WTC11 (cell line): ENCODE measurements around the gene MANF. TPM values are rescaled to one million over a fixed set of nuclear protein-coding genes. Genes with fewer than 3 reads are reported as not detected.

Experiments used
- ATAC-seq: fragments of 200-7000 bp; cut with Tn5 transposase; 2 replicates; pipeline ENCODE4 v1.10.0; 2021; ENCODE audit warnings: mild to moderate bottlenecking, moderate library complexity
- CTCF ChIA-PET: fragments of 300-600 bp; sonication (Branson Sonifier 250); formaldehyde crosslinking; loops from one replicate; lab custom pipeline; 2021; ENCODE audit warnings: antibody characterized with exemption; lab: Charles Lee
- POLR2A ChIA-PET: fragments of 350-600 bp; sonication (Branson Sonifier 250); formaldehyde crosslinking; loops from one replicate; lab custom pipeline; 2021; ENCODE audit warnings: antibody characterized with exemption; lab: Charles Lee
- DNase-seq: peaks from one replicate; pipeline ENCODE4 v3.0.0; 2021; ENCODE audit warnings: low spot score
- H3K27ac Mint-ChIP-seq: 2 replicates; pipeline ENCODE4 v1.8.0; 2021; ENCODE audit warnings: mixed read lengths
- H3K27me3 Mint-ChIP-seq: 2 replicates; pipeline ENCODE4 v1.8.0; 2021; ENCODE audit warnings: low read depth, mild to moderate bottlenecking, moderate library complexity, mixed read lengths
- H3K36me3 Mint-ChIP-seq: 2 replicates; pipeline ENCODE4 v1.8.0; 2021; ENCODE audit warnings: mixed read lengths
- H3K4me1 Mint-ChIP-seq: 2 replicates; pipeline ENCODE4 v1.8.0; 2022; ENCODE audit warnings: mixed read lengths
- H3K4me3 Mint-ChIP-seq: 2 replicates; pipeline ENCODE4 v1.8.0; 2021; ENCODE audit warnings: mild to moderate bottlenecking, moderate library complexity, mixed read lengths
- H3K9me3 Mint-ChIP-seq: 2 replicates; pipeline ENCODE4 v1.8.0; 2021; ENCODE audit warnings: mixed read lengths
- ATF1 ChIP-seq: sonication (generic); formaldehyde crosslinking; IDR thresholded peaks from 2 replicates; pipeline ENCODE4 v1.8.1; 2023; ENCODE audit warnings: mild to moderate bottlenecking, moderate library complexity, missing genetic modification reagents
- ATF3 ChIP-seq: sonication (generic); formaldehyde crosslinking; conservative IDR thresholded peaks from 2 replicates; pipeline ENCODE4 v1.8.1; 2022; ENCODE audit warnings: mild to moderate bottlenecking, missing genetic modification reagents
- ATF6 ChIP-seq: sonication (generic); formaldehyde crosslinking; IDR thresholded peaks from 2 replicates; pipeline ENCODE4 v1.8.1; 2023; ENCODE audit warnings: mild to moderate bottlenecking, missing genetic modification reagents
- CBFB ChIP-seq: sonication (generic); formaldehyde crosslinking; IDR thresholded peaks from 2 replicates; pipeline ENCODE4 v1.8.1; 2022; ENCODE audit warnings: mild to moderate bottlenecking, low read depth, missing genetic modification reagents
- CREM ChIP-seq: sonication (generic); formaldehyde crosslinking; IDR thresholded peaks from 2 replicates; pipeline ENCODE4 v1.8.1; 2022; ENCODE audit warnings: mild to moderate bottlenecking, missing genetic modification reagents, moderate library complexity
- E2F1 ChIP-seq: sonication (generic); formaldehyde crosslinking; IDR thresholded peaks from 2 replicates; pipeline ENCODE4 v1.8.0; 2022; ENCODE audit warnings: mild to moderate bottlenecking, missing genetic modification reagents
- ETV6 ChIP-seq: sonication (generic); formaldehyde crosslinking; IDR thresholded peaks from 2 replicates; pipeline ENCODE4 v1.8.1; 2022; ENCODE audit warnings: mild to moderate bottlenecking, missing genetic modification reagents
- FOXJ3 ChIP-seq: sonication (generic); formaldehyde crosslinking; IDR thresholded peaks from 2 replicates; pipeline ENCODE4 v1.9.0; 2021; ENCODE audit warnings: missing genetic modification reagents, mild to moderate bottlenecking, borderline replicate concordance
- IRF1 ChIP-seq: sonication (generic); formaldehyde crosslinking; IDR thresholded peaks from 2 replicates; pipeline ENCODE4 v1.8.0; 2023; ENCODE audit warnings: missing genetic modification reagents
- IRF2 ChIP-seq: sonication (generic); formaldehyde crosslinking; IDR thresholded peaks from 2 replicates; pipeline ENCODE4 v1.8.0; 2022; ENCODE audit warnings: low read depth, missing genetic modification reagents, borderline replicate concordance
- JAZF1 ChIP-seq: fragments of 250-450 bp; sonication (Bioruptor Pico); IDR thresholded peaks from 2 replicates; pipeline ENCODE4 v1.9.0; 2021; ENCODE audit warnings: moderate library complexity, mild to moderate bottlenecking, inconsistent platforms
- KAT7 ChIP-seq: sonication (generic); formaldehyde crosslinking; IDR thresholded peaks from 2 replicates; pipeline ENCODE4 v1.8.1; 2023; ENCODE audit warnings: missing genetic modification reagents, mild to moderate bottlenecking, borderline replicate concordance
- MAX ChIP-seq: sonication (generic); formaldehyde crosslinking; IDR thresholded peaks from 2 replicates; pipeline ENCODE4 v1.8.0; 2022; ENCODE audit warnings: mild to moderate bottlenecking, missing genetic modification reagents
- MLX ChIP-seq: sonication (generic); formaldehyde crosslinking; IDR thresholded peaks from 2 replicates; pipeline ENCODE4 v1.8.1; 2023; ENCODE audit warnings: mild to moderate bottlenecking, missing genetic modification reagents, moderate library complexity
- NR1H2 ChIP-seq: sonication (generic); formaldehyde crosslinking; IDR thresholded peaks from 2 replicates; pipeline ENCODE4 v1.9.0; 2021; ENCODE audit warnings: mild to moderate bottlenecking, moderate library complexity, missing genetic modification reagents
- OVOL2 ChIP-seq: fragments of 250-450 bp; sonication (Bioruptor Pico); IDR thresholded peaks from 2 replicates; pipeline ENCODE4 v1.9.0; 2021; ENCODE audit warnings: mild to moderate bottlenecking, borderline replicate concordance
- SMAD3 ChIP-seq: sonication (generic); formaldehyde crosslinking; IDR thresholded peaks from 2 replicates; pipeline ENCODE4 v1.8.0; 2022; ENCODE audit warnings: missing genetic modification reagents, mild to moderate bottlenecking, borderline replicate concordance
- USF1 ChIP-seq: sonication (generic); formaldehyde crosslinking; IDR thresholded peaks from 2 replicates; pipeline ENCODE4 v1.8.0; 2022; ENCODE audit warnings: mild to moderate bottlenecking, missing genetic modification reagents
- USF2 ChIP-seq: sonication (generic); formaldehyde crosslinking; IDR thresholded peaks from 2 replicates; pipeline ENCODE4 v1.8.1; 2023; ENCODE audit warnings: mild to moderate bottlenecking, missing genetic modification reagents, moderate library complexity
- ZMAT4 ChIP-seq: fragments of 250-450 bp; sonication (Bioruptor Pico); IDR thresholded peaks from 2 replicates; pipeline ENCODE4 v1.9.0; 2021; ENCODE audit warnings: mild to moderate bottlenecking
- ZNF232 ChIP-seq: sonication (generic); formaldehyde crosslinking; IDR thresholded peaks from 2 replicates; pipeline ENCODE4 v1.8.0; 2022; ENCODE audit warnings: mild to moderate bottlenecking, missing genetic modification reagents
- ZNF317 ChIP-seq: sonication (generic); formaldehyde crosslinking; IDR thresholded peaks from 2 replicates; pipeline ENCODE4 v1.8.1; 2023; ENCODE audit warnings: low read depth, mild to moderate bottlenecking, moderate library complexity, missing genetic modification reagents, borderline replicate concordance
- ZNF416 ChIP-seq: fragments of 250-450 bp; sonication (Bioruptor Pico); IDR thresholded peaks from 2 replicates; pipeline ENCODE4 v1.9.0; 2021; ENCODE audit warnings: mild to moderate bottlenecking, inconsistent platforms
- ZNF425 ChIP-seq: fragments of 250-450 bp; sonication (Bioruptor Pico); conservative IDR thresholded peaks from 2 replicates; pipeline ENCODE4 v1.9.0; 2021; ENCODE audit warnings: mild to moderate bottlenecking
- total RNA-seq: library from RNA; stranded (reverse); gene quantifications from 3 replicates; pipeline ENCODE4 v1.2.3, GENCODE V29; 2021

The MANF gene
- total RNA-seq, 1 experiment from 2014 or later = 121 TPM

- TF ChIP-seq IRF2 (CRISPR knock-in tag) = no peak
- TF ChIP-seq SMAD3 = no peak
- no peak for TF ChIP-seq ZNF425 (CRISPR knock-in tag)
- no peak for TF ChIP-seq MAX (CRISPR knock-in tag)
- no peak for TF ChIP-seq IRF1 (CRISPR knock-in tag)
- TF ChIP-seq ZMAT4 (CRISPR knock-in tag) = no peak
- no peak for TF ChIP-seq E2F1 (CRISPR knock-in tag)
- TF ChIP-seq USF1 (CRISPR knock-in tag) = no peak
- TF ChIP-seq CREM (CRISPR knock-in tag) = no peak
- no peak for TF ChIP-seq ATF3
- no peak for TF ChIP-seq ATF6 (CRISPR knock-in tag)
- no peak for TF ChIP-seq USF2 (CRISPR knock-in tag)
- no peak for TF ChIP-seq NR1H2 (CRISPR knock-in tag)
- TF ChIP-seq ZNF317 = no peak
Measured at GRCh38 chr3:51336261-51336660, 48.8 kb upstream of the MANF start (continued).

GRCh38 chr3:51337666-51338065 is 47.4 kb upstream of the MANF start:
- Mint-ChIP-seq H3K36me3 (no peaks in the 10 kb centered on the region), H3K4me3 (no peak overlapping the region), H3K4me1 (peaks cover 13% of the 10 kb centered on the region), H3K27me3 (no peaks in the 10 kb centered on the region), H3K27ac (no peak overlapping the region), H3K9me3 (no peaks in the 10 kb centered on the region)
- ATAC-seq (no peak), DNase-seq (no peak)
- CTCF ChIA-PET = interaction anchor here (1.1 kb wide), 1 partner anchor 34 kb away, joined by 4 read pairs; no protein-coding TSS in a partner anchor
- POLR2A ChIA-PET = no interaction called here
- TF ChIP-seq CBFB (CRISPR knock-in tag) (no peak), E2F1 (CRISPR knock-in tag) (no peak), ZNF232 (no peak), KAT7 (CRISPR knock-in tag) (no peak), IRF2 (CRISPR knock-in tag) (no peak), ATF3 (no peak), ATF1 (CRISPR knock-in tag) (no peak), OVOL2 (CRISPR knock-in tag) (no peak), ETV6 (no peak), MLX (CRISPR knock-in tag) (no peak), JAZF1 (CRISPR knock-in tag) (no peak), ZNF416 (CRISPR knock-in tag) (no peak), SMAD3 (no peak), ZNF317 (no peak), FOXJ3 (no peak)
